HG03521 (cell line): ENCODE measurements around the gene KIF26A.

ENCODE experiments used
- ATAC-seq: cut with Tn5 transposase; IDR thresholded peaks from one replicate; pipeline ENCODE4 v1.9.1; 2021; ENCODE audit warnings: mild to moderate bottlenecking, moderate library complexity; ENCODE audit not compliant: unreplicated experiment

The KIF26A gene

GRCh38 chr14:104155513-104155912 is 17.1 kb downstream of the KIF26A start:
- ATAC-seq = no peak

- no peak for ATAC-seq
These were observed 17.8 kb downstream of the KIF26A start for GRCh38 chr14:104156142-104156541.

- no peak for ATAC-seq
These were observed 18.9 kb downstream of the KIF26A start for GRCh38 chr14:104157016-104157928.

GRCh38 chr14:104158827-104159798 is 20.7 kb downstream of the KIF26A start:
- ATAC-seq = no peak

- ATAC-seq = no peak
These were observed 21.6 kb downstream of the KIF26A start for GRCh38 chr14:104159990-104160389.

GRCh38 chr14:104161602-104162367 is 23.4 kb downstream of the KIF26A start:
- ATAC-seq = no peak

- ATAC-seq = no peak
These were observed 24.1 kb downstream of the KIF26A start for GRCh38 chr14:104162495-104162894.

- ATAC-seq = no peak
These were observed 25.2 kb downstream of the KIF26A start for GRCh38 chr14:104163541-104163940.

GRCh38 chr14:104164041-104164440 is 25.7 kb downstream of the KIF26A start:
- no peak for ATAC-seq

GRCh38 chr14:104164512-104164911 is 26.1 kb downstream of the KIF26A start:
- no peak for ATAC-seq

- no peak for ATAC-seq
These were observed 28.3 kb downstream of the KIF26A start for GRCh38 chr14:104166698-104167097.

GRCh38 chr14:104168603-104169002 is 30.2 kb downstream of the KIF26A start:
- ATAC-seq = no peak

- no peak for ATAC-seq
These were observed 30.8 kb downstream of the KIF26A start for GRCh38 chr14:104169005-104169698.

GRCh38 chr14:104169699-104170479 is 31.5 kb downstream of the KIF26A start:
- no peak for ATAC-seq

- no peak for ATAC-seq
These were observed 32.8 kb downstream of the KIF26A start for GRCh38 chr14:104171029-104171697.

- no peak for ATAC-seq
These were observed 33.5 kb downstream of the KIF26A start for GRCh38 chr14:104171895-104172294.

GRCh38 chr14:104172349-104172748 is 34.0 kb downstream of the KIF26A start:
- no peak for ATAC-seq

- no peak for ATAC-seq
These were observed 34.5 kb downstream of the KIF26A start for GRCh38 chr14:104172880-104173279.

- no peak for ATAC-seq
These were observed 35.7 kb downstream of the KIF26A start for GRCh38 chr14:104174051-104174450.
